Measurements from ENCODE around the gene ARMH3.
"Not testable (repeated sequence)": the region's sequence is repeated elsewhere in the genome, so short reads cannot be mapped to it uniquely, and the experiment has no call there.

ARMH3 gene

GRCh38 chr10:102024799-102025198 is 31.2 kb downstream of the ARMH3 start:
- DNase-seq (ENCODE audit: low read depth), result no peak
- no peak for TF ChIP-seq CTCF (IDR thresholded peaks at IDR 0.05; ENCODE audit: low read depth, low read length, missing control alignments)
- no peak overlapping the region for H3K4me3 ChIP-seq (ENCODE audit: low read depth, low read length)

GRCh38 chr10:102020938-102021337 is 35.0 kb downstream of the ARMH3 start:
- no peak overlapping the region for H3K4me3 ChIP-seq (ENCODE audit: low read depth, low read length)
- no peak for DNase-seq (ENCODE audit: low read depth)
- TF ChIP-seq CTCF (IDR thresholded peaks at IDR 0.05; ENCODE audit: low read depth, low read length, missing control alignments), result no peak

GRCh38 chr10:102017295-102017694 is 38.7 kb downstream of the ARMH3 start:
- TF ChIP-seq CTCF (IDR thresholded peaks at IDR 0.05; ENCODE audit: low read depth, low read length, missing control alignments), result no peak
- no peak for DNase-seq (ENCODE audit: low read depth)
- no peak overlapping the region for H3K4me3 ChIP-seq (ENCODE audit: low read depth, low read length)

GRCh38 chr10:102016416-102016815 is 39.6 kb downstream of the ARMH3 start:
- TF ChIP-seq CTCF (IDR thresholded peaks at IDR 0.05; ENCODE audit: low read depth, low read length, missing control alignments), result no peak
- H3K4me3 ChIP-seq (ENCODE audit: low read depth, low read length), result no peak overlapping the region
- no peak for DNase-seq (ENCODE audit: low read depth)

- TF ChIP-seq CTCF (IDR thresholded peaks at IDR 0.05; ENCODE audit: low read depth, low read length, missing control alignments), result no peak
- no peak for DNase-seq (ENCODE audit: low read depth)
- no peak overlapping the region for H3K4me3 ChIP-seq (ENCODE audit: low read depth, low read length)
Measured at GRCh38 chr10:102010961-102011360, 45.0 kb downstream of the ARMH3 start.

GRCh38 chr10:102009801-102010425 is 46.1 kb downstream of the ARMH3 start:
- peak; percentile 97 for TF ChIP-seq CTCF (IDR thresholded peaks at IDR 0.05; ENCODE audit: low read depth, low read length, missing control alignments)
- DNase-seq (ENCODE audit: low read depth), result peak; percentile 58
- H3K4me3 ChIP-seq (ENCODE audit: low read depth, low read length), result no peak overlapping the region

- TF ChIP-seq CTCF (IDR thresholded peaks at IDR 0.05; ENCODE audit: low read depth, low read length, missing control alignments), result no peak
- no peak overlapping the region for H3K4me3 ChIP-seq (ENCODE audit: low read depth, low read length)
- no peak for DNase-seq (ENCODE audit: low read depth)
Measured at GRCh38 chr10:102007796-102008195, 48.2 kb downstream of the ARMH3 start.

- H3K4me3 ChIP-seq (ENCODE audit: low read depth, low read length); DNase-seq (ENCODE audit: low read depth): not testable (repeated sequence)
Measured at GRCh38 chr10:102007031-102007430, 48.9 kb downstream of the ARMH3 start.
